ENCODE data around the gene AGAP1.

Gene AGAP1

DNA sequence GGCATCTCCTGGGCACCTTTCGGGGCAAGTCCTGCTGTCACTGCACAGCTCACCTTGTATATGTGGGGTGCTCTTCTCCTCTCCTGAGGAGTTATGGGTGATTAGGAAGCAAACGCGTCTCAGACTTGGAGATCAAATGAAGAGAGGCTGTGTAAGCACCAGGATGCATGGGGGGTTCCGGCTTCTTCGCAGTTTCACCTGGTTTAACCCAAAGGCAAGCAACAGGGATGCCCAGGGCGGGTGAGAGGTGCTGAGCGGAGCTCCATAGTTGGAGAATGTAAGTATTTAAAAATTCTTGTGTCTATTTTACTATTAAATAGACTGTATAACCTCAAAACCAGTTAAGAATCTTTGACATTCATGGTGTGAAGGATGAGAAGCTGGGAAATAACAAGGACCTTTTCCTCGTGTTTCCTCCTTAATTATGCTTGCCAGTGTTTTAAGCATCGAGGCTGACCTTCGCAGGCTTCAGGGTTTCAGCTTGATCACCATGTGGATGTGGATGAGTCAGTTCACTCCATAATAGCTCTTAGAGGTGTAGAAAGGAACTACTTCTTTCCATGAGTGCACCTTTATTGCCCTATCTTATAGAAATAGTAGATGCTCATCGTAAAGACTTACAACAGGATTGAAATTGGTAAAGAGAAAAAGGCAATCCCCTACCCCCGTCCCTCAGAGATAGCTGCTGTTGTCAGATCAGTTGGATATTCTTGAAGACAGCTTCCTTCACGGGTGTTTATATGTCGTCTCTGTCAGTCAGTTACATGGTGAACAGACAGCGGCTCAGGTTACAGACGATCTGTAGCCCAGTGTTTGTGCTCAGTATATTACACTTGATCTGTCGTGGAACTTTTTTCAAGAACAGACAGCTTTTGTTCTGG is 201.1 kb downstream of the AGAP1 start:
- no peak for DNase-seq

DNA sequence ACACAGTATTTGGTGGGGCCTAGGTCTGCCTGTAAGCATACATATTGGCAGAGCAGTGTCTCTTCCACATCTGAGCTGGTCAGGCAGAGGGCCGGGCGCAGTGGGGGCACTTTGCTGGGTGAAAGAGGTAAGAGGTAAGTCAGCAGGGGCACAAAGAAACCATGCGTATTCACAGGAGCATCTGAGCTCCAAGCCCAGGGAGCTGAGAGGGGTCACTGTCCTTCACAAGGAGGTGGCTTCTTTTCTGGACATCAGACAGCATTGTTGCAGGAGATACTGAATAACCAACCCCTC is 201.7 kb downstream of the AGAP1 start:
- no peak for DNase-seq

DNA sequence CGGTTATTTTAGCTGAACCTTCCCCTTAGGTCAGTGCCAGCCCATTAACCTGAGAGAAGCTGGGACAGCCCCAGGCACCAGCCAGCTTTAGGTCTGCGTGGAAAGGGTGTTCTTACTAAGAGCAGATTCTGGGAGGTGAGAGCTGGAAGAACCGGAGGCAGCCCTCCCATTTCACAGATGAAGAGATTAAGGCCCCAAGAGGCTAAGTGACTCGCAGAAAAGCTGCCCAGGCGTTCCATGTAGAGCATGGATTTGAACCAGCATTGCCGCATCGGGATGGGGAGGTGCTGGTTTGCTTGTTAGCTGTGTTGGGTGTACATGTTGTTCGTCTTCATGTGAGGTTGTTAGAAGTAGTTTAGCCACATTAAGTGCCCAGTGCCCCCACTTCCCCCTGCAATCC is 203.2 kb downstream of the AGAP1 start:
- no peak for DNase-seq

DNA sequence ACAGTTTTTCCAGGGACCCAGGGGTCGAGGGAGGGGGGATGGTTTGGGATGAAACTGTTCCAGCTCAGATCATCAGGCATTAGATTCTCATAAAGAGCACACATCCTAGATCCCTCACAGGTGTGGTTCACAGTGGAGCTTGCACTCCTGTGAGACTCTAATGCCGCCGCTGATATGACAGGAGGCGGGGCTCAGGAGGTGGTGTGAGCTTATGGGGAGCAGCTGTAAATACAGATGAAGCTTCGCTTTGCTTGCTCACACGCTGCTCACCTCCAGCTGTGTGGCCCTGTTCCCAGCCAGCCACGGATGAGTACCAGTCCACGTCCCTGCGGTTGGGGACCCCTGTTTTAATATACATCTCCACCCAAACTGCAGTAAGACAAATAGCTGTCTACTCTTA is 204.2 kb downstream of the AGAP1 start:
- no peak for DNase-seq

DNA sequence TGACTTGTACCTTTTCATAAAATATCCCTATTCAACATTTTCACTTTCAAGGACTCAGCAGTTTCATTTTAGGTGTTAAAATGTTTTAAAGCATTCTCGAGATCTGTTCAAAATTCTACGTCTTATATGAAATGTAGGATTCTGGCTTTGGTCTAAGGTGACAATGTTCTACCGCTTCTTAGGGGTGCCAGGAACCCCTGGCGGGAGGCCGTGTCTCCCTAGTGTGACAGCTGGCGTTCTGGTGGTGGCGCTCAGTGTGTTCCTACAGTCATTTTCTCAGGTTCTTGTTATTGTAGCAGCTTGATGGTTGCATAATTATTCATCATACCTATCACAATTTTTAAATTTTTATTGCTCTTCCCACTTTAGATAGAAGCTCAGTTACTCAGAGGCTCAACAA is 204.6 kb downstream of the AGAP1 start:
- no peak for DNase-seq

DNA sequence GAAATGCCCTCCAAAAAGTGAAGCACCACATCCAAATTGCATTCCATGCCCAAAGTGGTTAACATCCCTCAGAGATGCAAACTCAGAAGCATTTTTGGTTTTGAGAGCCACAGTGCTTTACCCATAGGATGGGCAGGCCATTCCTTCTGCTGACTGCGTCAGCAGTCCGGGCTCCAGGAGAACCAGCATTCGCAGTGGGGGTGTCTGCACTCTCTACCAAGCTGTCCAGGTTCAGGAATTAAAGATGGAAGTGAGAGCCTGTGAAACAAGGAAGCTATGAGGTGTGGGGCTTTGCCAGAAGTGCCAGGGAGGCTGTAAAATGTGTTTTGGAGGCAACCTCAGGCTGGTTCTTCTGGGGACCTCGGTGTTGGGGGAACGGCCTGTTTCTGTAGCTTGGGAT is 205.7 kb downstream of the AGAP1 start:
- no peak for DNase-seq

DNA sequence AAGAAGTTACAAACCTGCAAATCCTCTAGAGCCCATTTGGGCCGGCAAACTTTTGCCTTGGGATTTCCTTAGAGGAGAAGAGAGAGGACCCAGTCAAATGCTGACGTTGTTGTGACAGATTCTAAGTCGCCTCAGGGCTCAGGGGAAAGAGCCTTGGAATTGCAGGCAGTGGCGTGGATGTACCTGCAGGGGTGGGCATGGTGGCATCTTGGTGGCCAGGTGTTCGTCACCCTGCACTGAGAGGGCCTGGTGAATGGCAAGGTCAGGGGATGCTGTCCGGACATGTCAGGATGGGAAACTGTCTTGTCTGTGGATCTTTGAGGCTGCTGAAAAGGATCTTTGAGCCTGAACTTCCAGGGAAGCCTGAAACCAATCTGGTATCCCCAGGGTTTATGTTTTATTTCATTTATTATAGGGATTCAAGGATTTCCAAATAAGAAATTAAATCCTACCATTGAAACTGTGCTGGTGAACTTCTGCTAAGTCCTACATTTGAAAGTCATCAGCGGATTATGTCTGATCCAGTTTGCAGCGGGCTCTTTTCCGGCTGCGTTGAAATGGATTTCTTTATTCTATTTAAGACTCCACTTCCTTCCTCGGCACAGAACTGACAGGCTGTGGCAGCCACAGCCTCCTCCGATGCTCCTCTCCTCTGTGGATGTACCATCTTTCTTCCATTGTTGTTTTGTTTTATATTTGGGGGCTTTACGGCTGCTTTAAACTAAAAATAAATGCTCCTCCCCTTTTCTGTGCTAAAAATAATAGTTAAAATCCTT is 207.6 kb downstream of the AGAP1 start:
- no peak for DNase-seq

DNA sequence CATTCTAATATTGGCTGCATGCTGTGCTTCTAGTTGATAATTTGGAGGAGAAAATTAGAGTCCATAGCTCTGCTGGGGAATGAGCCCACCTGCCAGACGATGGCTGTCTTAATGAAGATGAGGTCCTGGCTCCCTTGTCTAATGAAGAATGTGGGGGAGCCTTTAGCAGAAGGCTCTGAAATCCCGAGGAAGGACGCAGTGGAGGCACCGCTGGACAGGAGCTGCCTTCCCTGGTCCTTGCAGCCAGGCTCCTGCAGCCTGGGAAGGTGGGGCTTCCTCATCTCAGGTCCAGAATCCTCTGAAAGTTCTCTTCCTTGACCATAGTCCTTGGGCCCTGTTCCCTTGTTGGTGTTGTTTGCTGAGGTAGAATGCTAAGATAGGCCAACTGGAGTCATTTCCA is 208.3 kb downstream of the AGAP1 start:
- no peak for DNase-seq

DNA sequence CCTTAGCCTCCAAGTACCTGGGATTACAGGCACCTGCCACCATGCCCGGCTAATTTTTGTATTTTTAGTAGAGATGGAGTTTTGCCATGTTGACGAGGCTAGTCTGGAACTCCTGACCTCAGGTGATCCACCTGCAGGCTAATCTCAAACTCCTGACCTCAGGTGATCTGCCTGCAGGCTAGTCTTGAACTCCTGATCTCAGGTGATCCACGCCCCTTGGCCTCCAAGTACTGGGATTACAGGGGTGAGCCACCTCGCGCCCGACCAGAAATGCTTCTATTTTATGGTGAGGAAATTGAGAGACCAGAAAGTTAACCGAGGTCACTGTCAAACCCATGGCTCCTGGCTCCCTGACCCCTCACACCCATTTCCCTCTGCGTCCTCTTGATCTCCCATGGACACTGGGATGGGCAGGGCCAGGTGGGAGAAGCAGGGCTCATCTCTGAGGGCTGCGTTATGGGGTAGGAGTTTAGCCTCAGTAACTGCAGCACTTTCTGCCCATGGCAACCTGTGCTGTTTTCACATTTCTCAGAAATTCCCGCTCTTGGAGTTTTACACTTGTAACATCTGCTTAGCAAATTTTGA is 210.0 kb downstream of the AGAP1 start:
- DNase-seq = no peak

DNA sequence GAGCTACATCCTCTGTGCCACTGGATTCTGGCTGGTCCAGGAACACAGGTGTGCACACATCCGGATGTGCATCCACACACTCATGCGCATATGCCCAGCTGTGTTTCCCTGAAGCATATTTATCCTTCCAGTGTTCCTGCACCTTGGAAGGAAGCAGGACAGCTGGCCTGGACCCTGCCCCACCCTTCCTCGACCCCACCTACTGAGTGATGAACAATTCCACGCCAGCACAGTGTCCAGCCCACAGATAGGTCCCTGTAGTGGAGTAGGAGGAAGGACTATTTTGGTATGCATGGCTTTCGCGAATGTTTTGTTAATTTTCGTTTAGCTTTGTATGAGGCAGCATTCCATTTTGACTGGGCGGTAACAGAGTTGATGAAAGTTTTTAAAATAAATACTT is 211.5 kb downstream of the AGAP1 start:
- DNase-seq = no peak

DNA sequence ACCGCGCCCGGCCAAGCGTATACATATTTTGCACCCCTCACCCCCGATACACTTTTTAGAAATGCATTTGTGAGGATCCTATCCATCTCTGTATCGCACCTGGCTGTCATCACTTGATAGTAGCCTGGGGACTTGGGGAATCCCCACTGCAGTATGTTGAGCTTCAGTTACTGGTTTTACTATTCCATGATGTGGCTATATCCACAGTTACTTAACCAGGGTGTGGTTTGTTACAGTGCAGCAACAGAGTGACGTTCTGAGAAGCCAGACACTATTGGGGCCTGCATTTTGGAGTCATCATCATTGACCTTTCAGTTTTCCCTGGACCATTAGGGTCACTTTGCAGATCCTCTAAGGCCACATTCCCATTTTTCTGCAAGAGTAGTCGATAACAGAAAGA is 212.7 kb downstream of the AGAP1 start:
- DNase-seq = no peak

DNA sequence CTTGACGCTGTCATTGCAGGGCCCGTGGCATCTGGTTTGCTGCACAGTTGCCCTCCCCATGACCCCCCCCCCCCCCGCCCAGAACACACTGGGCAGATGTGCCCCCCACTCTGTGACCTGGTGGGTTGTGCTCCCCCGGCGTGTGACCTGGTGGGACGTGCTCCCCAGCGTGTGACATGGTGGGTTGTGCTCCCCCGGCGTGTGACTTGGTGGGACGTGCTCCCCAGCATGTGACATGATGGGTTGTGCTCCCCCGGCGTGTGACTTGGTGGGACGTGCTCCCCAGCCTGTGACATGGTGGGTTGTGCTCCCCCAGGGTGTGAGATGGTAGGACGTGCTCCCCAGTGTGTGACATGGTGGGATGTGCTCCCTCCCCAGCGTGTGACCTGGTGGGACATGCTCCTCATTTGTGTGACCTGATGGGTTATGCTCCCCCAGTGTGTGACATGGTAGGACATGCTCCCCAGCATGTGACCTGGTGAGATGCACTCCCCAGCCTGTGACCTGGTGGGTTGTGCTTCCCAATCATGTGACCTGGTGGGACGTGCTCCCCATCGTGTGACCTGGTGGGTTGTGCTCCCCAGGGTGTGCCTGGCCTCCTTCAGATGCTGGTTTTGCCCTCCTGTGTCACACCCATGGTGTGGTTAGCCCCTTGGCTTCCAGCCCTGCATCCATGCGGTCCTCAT is 213.7 kb downstream of the AGAP1 start:
- no peak for DNase-seq

DNA sequence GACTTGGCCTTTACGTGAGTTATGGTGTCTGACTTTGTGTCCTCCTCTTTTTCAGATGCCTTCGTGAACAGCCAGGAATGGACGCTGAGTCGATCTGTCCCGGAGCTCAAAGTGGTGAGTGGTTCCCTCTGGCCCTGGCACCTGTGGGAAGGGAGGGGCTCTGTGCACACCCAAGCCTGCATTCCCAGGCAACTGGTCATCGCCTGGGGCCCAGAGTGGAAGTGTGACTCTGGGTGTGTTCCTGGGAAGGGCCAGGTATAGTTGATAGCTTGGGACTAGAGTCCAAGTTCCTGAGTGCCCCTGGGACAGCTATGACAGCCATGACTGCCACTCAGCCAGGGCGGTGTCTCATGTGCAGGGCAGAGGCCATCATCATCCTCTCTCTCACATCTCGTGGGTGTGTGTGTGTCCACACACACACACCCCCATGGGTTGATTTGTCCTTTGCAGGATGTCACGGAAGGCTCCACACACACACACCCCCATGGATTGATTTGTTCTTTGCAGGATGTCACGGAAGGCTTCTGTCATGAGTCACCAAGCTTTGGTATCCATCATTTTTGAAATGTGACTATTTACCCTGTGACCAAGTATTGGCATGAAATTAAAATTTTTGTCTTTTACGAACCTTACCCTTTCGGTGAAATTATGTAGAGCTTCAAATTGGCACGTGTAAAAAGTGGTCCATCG is 215.4 kb downstream of the AGAP1 start:
- DNase-seq = no peak

DNA sequence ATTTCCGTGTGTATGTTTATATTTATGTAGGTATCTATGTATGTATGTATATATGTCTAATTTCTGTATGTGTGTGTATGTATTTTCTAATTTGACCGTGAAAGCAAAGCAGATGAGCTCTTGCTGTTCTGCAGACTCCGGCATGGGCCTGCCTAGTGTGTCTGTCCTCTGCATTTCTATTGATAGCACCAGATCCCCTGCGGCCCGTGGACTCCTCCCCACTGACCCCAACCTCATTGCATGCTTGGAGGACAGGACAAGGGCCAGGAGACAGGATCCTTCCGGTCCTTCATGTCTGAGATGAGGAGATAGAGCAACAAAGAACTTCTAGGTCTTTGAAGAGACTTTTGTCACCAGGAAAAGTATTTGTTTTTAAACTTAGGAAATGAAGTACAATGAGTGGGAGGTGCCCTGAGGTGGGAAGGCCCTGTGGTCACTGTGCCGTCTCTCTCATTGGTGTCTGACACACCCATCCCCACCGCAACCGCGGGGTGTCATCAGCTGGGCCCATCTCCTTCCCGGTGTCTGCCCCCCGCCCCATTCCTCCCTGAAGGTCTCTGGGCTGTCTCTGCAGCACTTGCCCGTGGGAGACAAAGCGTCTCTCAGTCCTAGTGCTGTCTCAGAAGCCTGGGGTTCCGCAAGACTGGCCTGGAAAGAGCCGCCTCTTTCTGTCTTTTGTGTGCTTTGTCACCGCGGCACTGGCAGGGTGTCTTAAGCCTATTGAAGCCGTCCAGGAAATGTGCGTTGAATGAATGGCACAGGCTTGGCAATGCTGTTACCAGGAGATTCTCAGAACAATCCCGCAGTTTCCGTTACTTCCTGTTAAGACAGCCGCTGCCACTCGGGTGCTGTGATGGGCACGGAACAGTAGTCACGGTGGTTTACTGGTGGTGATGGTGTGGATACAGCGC is 216.4 kb downstream of the AGAP1 start:
- DNase-seq = no peak

DNA sequence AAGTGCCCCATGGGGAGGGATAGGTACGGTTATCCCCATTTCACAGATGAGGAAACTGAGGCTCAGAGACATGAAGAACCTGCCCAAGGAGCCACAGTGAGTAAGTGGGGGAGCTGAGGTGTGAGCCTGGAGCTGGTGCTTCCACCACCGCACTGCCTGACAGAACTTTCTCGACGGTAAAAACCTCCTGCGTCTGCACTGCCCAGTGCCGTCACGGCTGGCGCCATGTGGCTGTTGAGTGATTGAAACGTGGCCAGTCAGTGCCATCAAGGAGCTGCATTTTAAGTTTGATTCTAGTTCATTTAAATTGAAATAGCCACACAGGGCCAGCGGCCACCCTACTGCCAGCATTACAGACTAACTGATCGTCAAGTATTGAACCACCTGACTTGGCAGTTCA is 217.1 kb downstream of the AGAP1 start:
- DNase-seq = no peak

DNA sequence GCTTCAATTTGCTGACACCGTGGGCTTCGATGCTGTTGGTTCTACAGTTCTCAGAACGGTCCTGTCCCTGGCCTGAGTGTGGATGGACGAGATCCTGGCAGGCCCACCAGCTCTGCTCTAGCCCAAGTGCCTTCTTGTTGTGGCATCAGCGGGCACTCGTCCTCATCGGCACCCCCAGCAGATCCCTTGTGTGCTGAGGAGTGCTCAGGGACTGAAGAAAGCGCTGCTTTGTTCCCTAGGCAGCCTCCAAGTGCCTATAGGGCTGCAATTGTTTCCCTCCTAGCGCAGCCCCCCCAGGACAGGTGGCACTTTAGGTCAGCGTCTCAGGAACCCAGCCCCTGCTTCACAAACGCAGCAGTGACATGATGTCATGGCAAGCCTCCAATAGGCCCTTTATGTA is 217.7 kb downstream of the AGAP1 start:
- DNase-seq = no peak

DNA sequence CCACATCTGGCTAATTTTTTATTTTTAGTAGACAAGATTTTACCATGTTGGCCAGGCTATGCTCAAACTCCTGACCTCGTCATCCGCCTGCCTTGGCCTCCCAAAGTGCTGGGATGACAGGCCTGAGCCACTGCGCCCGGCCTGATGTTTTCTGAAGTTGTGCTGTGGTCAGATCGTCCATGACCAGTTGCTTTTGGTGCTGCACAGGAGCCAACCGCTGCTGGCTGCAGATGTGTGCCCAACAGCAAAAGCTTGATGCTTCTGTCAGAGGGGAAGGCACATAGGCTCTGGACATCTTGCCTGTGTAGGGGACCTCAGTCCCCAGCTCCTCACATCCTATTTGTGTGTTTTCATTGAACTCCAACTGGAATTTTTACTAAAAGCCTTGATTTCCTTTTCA is 218.3 kb downstream of the AGAP1 start:
- DNase-seq = no peak

DNA sequence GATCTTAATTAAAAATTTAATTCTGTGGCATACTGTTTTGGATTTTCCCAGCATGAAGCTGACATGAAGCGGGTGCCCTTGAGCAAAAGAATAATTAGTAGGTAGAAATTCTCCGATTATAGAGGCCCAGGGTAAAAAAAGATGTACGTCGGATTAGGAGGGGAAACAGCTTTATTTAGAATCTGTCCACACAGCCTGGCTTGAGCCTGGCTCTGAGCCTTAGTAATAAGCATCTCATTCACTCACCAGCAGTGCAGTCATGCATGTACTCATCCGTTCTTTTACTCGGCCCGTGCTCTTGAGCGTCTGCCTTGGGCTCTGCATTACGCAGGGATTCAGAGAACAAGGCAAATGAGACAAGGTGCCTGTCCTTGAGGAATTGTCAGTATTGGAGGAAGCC is 219.3 kb downstream of the AGAP1 start:
- no peak for DNase-seq

DNA sequence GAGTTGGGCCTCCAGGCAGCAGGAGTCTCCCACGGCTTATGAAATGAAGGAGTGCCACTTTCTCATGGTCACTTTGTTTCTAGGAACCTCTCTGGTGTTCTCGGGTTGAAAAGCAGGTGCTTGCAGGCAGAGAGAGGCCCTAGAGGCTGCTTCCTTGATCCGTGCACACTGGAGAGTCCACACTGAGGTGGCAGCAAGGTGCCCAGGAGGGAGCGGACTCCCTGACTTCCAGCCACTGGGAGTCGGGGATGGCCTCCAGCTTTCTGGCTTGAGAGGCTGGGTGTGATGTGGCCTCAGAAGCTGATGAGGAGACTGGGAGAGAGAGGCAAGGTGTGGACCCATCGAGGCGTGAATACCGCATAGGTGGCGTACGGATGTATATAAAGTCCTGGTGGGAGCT is 221.8 kb downstream of the AGAP1 start:
- no peak for DNase-seq

DNA sequence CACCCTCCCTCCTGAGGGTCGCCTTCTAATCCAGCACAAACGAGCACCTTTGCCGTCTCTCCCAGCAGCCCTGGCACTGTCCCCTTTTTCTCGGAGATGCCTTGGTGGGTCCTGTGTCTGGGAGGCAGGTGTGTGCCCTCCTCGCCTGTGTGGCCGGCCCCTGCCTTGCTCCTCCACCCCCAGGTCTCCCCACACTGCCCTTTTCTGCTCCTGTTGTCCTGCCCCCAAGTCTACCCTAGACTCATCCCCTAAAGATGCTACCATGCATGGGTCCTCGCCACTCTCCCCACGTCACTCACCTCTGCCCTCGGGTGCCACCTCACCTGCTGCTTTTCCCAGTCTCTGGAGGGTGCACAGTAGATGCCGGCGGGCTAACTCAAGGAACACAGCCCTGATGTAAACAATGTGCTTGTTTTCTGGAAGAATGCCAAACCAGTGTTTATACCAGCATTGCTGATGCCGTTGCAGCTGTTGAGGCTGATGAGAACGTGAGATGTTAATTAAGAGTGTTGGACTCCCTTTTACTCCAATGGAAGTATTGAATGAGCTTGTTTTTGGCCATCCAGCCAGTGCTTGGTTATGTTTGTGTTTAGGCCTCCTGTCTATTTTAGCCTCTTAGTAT is 223.1 kb downstream of the AGAP1 start:
- no peak for DNase-seq
